B cell (primary cell): ENCODE measurements around the gene DPP4.

Source experiments
- CTCF ChIP-seq: fragments of 200-600 bp; IDR thresholded peaks from one replicate; pipeline ENCODE4 v1.8.0; 2022; ENCODE audit warnings: antibody characterized with exemption, mild to moderate bottlenecking
- EZH2 ChIP-seq: IDR thresholded peaks from 2 replicates; pipeline ENCODE4 v1.6.1; 2012; ENCODE audit warnings: borderline replicate concordance, low read depth, mild to moderate bottlenecking, moderate library complexity, low read length; ENCODE audit not compliant: insufficient read depth, poor library complexity, severe bottlenecking

GRCh38 chr2:162085090-162085891 is 11.3 kb upstream of the DPP4 start:
- TF ChIP-seq EZH2 = no peak
- no peak for TF ChIP-seq CTCF
